Osteocyte (in vitro differentiated cells): ENCODE results near the gene TRIM39. TPM values are rescaled to one million over a fixed set of nuclear protein-coding genes. Genes with fewer than 3 reads are reported as not detected.
A peak's percentile ranks its signal among the peaks of the same experiment; 100 is the strongest.
"Not testable (repeated sequence)": the region's sequence is repeated elsewhere in the genome, so short reads cannot be mapped to it uniquely, and the experiment has no call there.

Source experiments
- DNase-seq: peaks from one replicate; pipeline ENCODE4 v3.0.0; 2021; ENCODE audit warnings: mixed read lengths; ENCODE audit not compliant: unreplicated experiment; ENCODE audit errors: extremely low spot score
- H3K27ac Mint-ChIP-seq: one replicate; pipeline ENCODE4 v1.8.0; 2021; ENCODE audit warnings: mild to moderate bottlenecking, mixed read lengths; ENCODE audit not compliant: unreplicated experiment
- H3K27me3 Mint-ChIP-seq: one replicate; pipeline ENCODE4 v1.8.0; 2021; ENCODE audit warnings: mixed read lengths; ENCODE audit not compliant: unreplicated experiment
- H3K36me3 Mint-ChIP-seq: one replicate; pipeline ENCODE4 v1.8.0; 2021; ENCODE audit warnings: mixed read lengths; ENCODE audit not compliant: unreplicated experiment
- H3K4me1 Mint-ChIP-seq: one replicate; pipeline ENCODE4 v1.8.0; 2021; ENCODE audit warnings: mixed read lengths; ENCODE audit not compliant: unreplicated experiment
- H3K4me3 Mint-ChIP-seq: one replicate; pipeline ENCODE4 v1.8.0; 2021; ENCODE audit warnings: mild to moderate bottlenecking, moderate library complexity, mixed read lengths; ENCODE audit not compliant: unreplicated experiment
- H3K9me3 Mint-ChIP-seq: one replicate; pipeline ENCODE4 v1.8.0; 2021; ENCODE audit warnings: mixed read lengths; ENCODE audit not compliant: unreplicated experiment
- CTCF ChIP-seq: fragments of 200-600 bp; sonication (generic); IDR thresholded peaks from 2 replicates; pipeline ENCODE4 v1.5.0; 2021; ENCODE audit warnings: antibody characterized with exemption, mild to moderate bottlenecking, moderate library complexity
- long read RNA-seq: library from polyadenylated mRNA; unstranded; transcript quantifications from one replicate; pipeline ENCODE4 v2.0.0, GENCODE V29; 2021
- total RNA-seq: library from RNA; stranded (reverse); gene quantifications from 2 replicates; pipeline ENCODE4 v1.2.1, GENCODE V29; 2021

The TRIM39 gene
- total RNA-seq: 11.6 and 14.8 TPM in 2 replicates
- long read RNA-seq, transcript TRIM39-205 (8 exons, 3,249 nt): major isoform, 14 of 46 reads
- long read RNA-seq, partial matches to known transcripts: 9 of 46 reads
- long read RNA-seq, other reads (novel, unspliced or antisense): 22 of 46 reads

- Mint-ChIP-seq H3K4me3 (peak within 1 kb of the TSS; percentile 97), H3K27ac (peak within 1 kb of the TSS; percentile 99), H3K9me3 (no peaks in the 10 kb centered on the region), H3K27me3 (no peaks in the 10 kb centered on the region), H3K4me1 (peaks cover 49% of the 10 kb centered on the region), H3K36me3 (peaks cover 20% of the 10 kb centered on the region)
- TF ChIP-seq CTCF: no peak
- DNase-seq: peak; percentile 94
Measured at GRCh38 chr6:30326526-30327231, at the start of gene TRIM39. Gene TRIM39, plus strand, starts transcription at chr6:30326927. Its CDS starts 2,391 bp downstream, at chr6:30329318.

- H3K36me3 Mint-ChIP-seq: peaks cover 52% of the 10 kb centered on the region
- H3K4me1 Mint-ChIP-seq, DNase-seq, H3K27ac Mint-ChIP-seq, H3K27me3 Mint-ChIP-seq, H3K4me3 Mint-ChIP-seq: not testable (repeated sequence)
- peaks cover 56% of the 10 kb centered on the region for H3K9me3 Mint-ChIP-seq
Measured at GRCh38 chr6:30280988-30281387, 45.7 kb upstream of the TRIM39 start.

- no peak for DNase-seq
- Mint-ChIP-seq H3K27ac (no peak overlapping the region), H3K9me3 (peaks cover 58% of the 10 kb centered on the region), H3K4me3 (no peak overlapping the region), H3K4me1 (no peaks in the 10 kb centered on the region), H3K27me3 (no peaks in the 10 kb centered on the region), H3K36me3 (peaks cover 57% of the 10 kb centered on the region)
- TF ChIP-seq CTCF: no peak
Measured at GRCh38 chr6:30282522-30282921, 44.2 kb upstream of the TRIM39 start.

GRCh38 chr6:30283761-30284160, 43.0 kb upstream of the TRIM39 start:
- H3K27me3 Mint-ChIP-seq: no peaks in the 10 kb centered on the region
- H3K27ac Mint-ChIP-seq: no peak overlapping the region
- DNase-seq: no peak
- H3K4me1 Mint-ChIP-seq: no peaks in the 10 kb centered on the region
- H3K4me3 Mint-ChIP-seq: no peak overlapping the region
- H3K36me3 Mint-ChIP-seq: peaks cover 64% of the 10 kb centered on the region
- H3K9me3 Mint-ChIP-seq: peaks cover 60% of the 10 kb centered on the region
- no peak for TF ChIP-seq CTCF

- H3K9me3 Mint-ChIP-seq: peaks cover 48% of the 10 kb centered on the region
- no peak overlapping the region for H3K27ac Mint-ChIP-seq
Measured at GRCh38 chr6:30287139-30287538, 39.6 kb upstream of the TRIM39 start.

More at GRCh38 chr6:30287139-30287538, 39.6 kb upstream of the TRIM39 start:
- no peak for DNase-seq
- Mint-ChIP-seq H3K4me1 (no peaks in the 10 kb centered on the region), H3K4me3 (no peak overlapping the region), H3K27me3 (no peaks in the 10 kb centered on the region), H3K36me3 (peaks cover 74% of the 10 kb centered on the region)
- no peak for TF ChIP-seq CTCF
